ENCODE data around the gene TCEANC.
A peak's percentile ranks its signal among the peaks of the same experiment; 100 is the strongest.
"Not testable (repeated sequence)": the region's sequence is repeated elsewhere in the genome, so short reads cannot be mapped to it uniquely, and the experiment has no call there.

TCEANC gene

GRCh38 chrX:13659063-13659462 is 6.1 kb downstream of the TCEANC start:
- no peak for DNase-seq

GRCh38 chrX:13661735-13662288 is 8.9 kb downstream of the TCEANC start:
- no peak for DNase-seq

- DNase-seq, result no peak
These were observed 9.4 kb downstream of the TCEANC start for GRCh38 chrX:13662355-13662791.

- DNase-seq, result no peak
These were observed 11.1 kb downstream of the TCEANC start for GRCh38 chrX:13664020-13664419.

GRCh38 chrX:13666836-13667235 is 13.9 kb downstream of the TCEANC start:
- DNase-seq, result no peak

GRCh38 chrX:13667919-13668318 is 15.0 kb downstream of the TCEANC start:
- DNase-seq, result no peak

GRCh38 chrX:13669246-13669737 is 16.4 kb downstream of the TCEANC start:
- peak in 1 of 4 experiments; percentile 2 for DNase-seq

- not testable (repeated sequence) for DNase-seq
These were observed 16.8 kb downstream of the TCEANC start for GRCh38 chrX:13669755-13670154.

GRCh38 chrX:13670197-13670596 is 17.3 kb downstream of the TCEANC start:
- no peak for DNase-seq

GRCh38 chrX:13673016-13673415 is 20.1 kb downstream of the TCEANC start:
- DNase-seq, result no peak

- DNase-seq, result no peak
These were observed 23.9 kb downstream of the TCEANC start for GRCh38 chrX:13676885-13677284.

GRCh38 chrX:13679700-13680099 is 26.8 kb downstream of the TCEANC start:
- not testable (repeated sequence) for DNase-seq

GRCh38 chrX:13681595-13681994 is 28.7 kb downstream of the TCEANC start:
- DNase-seq, result no peak

GRCh38 chrX:13684361-13684760 is 31.4 kb downstream of the TCEANC start:
- no peak for DNase-seq

GRCh38 chrX:13685126-13685763 is 32.3 kb downstream of the TCEANC start:
- no peak for DNase-seq

- DNase-seq, result no peak
These were observed 34.3 kb downstream of the TCEANC start for GRCh38 chrX:13687203-13687602.

GRCh38 chrX:13688384-13688957 is 35.5 kb downstream of the TCEANC start:
- no peak for DNase-seq

GRCh38 chrX:13688958-13689740 is 36.2 kb downstream of the TCEANC start, which contains the start of gene RAB9A:
TSS of gene RAB9A (plus strand) at chrX:13689128. CDS start at chrX:13708747, 19,619 bp downstream.
- peak; percentile 46 to 57 (median 53) for DNase-seq

- DNase-seq, result no peak
These were observed 36.8 kb downstream of the TCEANC start for GRCh38 chrX:13689741-13690211.

GRCh38 chrX:13690836-13691235 is 37.9 kb downstream of the TCEANC start:
- no peak for DNase-seq

- DNase-seq, result no peak
These were observed 39.0 kb downstream of the TCEANC start for GRCh38 chrX:13691841-13692371.

- no peak for DNase-seq
These were observed 39.9 kb downstream of the TCEANC start for GRCh38 chrX:13692771-13693231.

All from activated CD4-positive, CD25-positive, alpha-beta regulatory T cell (primary cell).